Measurements from ENCODE around the gene GID8.

GID8 gene

DNA sequence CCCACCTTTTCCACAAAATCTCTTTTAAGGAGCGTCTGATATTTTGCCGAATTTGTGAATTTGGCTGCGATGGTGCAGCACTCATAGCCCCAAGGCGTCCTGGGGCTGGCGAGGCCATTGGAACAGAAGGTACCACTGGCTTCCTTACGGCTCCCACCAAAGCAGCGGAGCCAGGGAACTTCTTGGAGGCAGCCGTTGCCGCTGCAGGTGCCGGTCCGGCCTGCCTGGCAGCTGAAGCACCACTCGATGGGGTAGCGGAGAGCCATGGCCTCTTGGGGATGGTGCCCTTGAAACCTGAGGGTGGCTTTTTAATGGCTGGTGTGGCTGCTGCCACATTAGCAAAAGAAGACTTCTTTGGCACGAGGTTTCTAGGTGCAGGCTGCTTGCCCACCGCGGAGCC lies 41.4 kb upstream of the GID8 start:
- peaks cover 25% of the 10 kb centered on the region for H3K36me3 ChIP-seq (ENCODE audit: control insufficient read depth, insufficient read depth, low read length)
- H3K4me1 ChIP-seq (ENCODE audit: control insufficient read depth, insufficient read depth, low read length) = peaks cover 9% of the 10 kb centered on the region
- no peaks in the 10 kb centered on the region for H3K9me3 ChIP-seq (ENCODE audit: control insufficient read depth, insufficient read depth, low read length)
- H3K4me3 ChIP-seq (ENCODE audit: low read depth, low read length) = no peak overlapping the region
- H3K27me3 ChIP-seq (ENCODE audit: control insufficient read depth, insufficient read depth, low read length) = no peaks in the 10 kb centered on the region
- no peak overlapping the region for H3K9ac ChIP-seq (ENCODE audit: low read depth, low read length)

- Histone ChIP-seq H3K4me1 (ENCODE audit: control insufficient read depth, insufficient read depth, low read length) (peaks cover 9% of the 10 kb centered on the region), H3K36me3 (ENCODE audit: control insufficient read depth, insufficient read depth, low read length) (peaks cover 14% of the 10 kb centered on the region), H3K9me3 (ENCODE audit: control insufficient read depth, insufficient read depth, low read length) (no peaks in the 10 kb centered on the region), H3K9ac (ENCODE audit: low read depth, low read length) (no peak overlapping the region), H3K27me3 (ENCODE audit: control insufficient read depth, insufficient read depth, low read length) (no peaks in the 10 kb centered on the region), H3K4me3 (ENCODE audit: low read depth, low read length) (no peak overlapping the region)
Measured at GRCh38 chr20:62897666-62898065, 40.3 kb upstream of the GID8 start.

DNA sequence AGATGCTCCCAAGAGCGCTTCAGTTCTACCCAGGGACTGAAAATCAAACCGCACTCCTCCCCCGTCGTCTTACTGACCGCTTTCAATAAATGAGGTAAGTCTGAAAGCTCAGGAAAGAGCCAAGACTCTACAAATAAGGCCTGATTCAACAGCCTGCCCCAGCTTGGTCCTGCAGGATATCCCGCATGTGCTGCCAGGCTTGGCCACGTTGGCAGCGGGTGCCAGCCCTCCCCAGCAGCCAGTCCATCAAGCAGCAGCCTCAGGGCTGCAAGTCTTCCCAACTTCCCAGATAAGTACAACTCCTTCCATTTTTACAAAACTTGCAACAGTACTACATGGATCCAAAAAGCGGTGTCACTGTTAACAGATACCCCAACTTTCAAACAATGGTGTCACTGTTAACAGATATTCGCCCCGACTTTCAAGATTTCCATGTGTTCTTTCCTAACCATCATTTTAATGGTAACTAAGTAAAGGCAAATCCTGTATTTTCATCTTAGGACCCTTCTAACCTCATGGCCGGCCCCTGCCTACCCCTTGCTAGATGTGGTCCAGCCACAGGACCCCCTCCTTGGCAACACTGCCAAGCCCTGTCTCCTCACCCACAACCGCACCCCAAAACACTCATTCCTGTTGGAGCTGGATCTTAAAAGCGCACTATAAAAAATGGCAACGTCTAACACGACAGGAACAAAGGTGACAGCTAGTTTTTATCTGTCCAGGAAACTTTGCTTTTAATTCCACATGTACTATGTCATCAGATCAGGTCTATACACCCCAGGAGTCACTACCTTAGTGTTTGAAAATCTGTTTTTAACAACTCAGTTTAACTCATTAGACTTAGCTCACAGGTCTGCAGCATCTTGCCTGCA lies 39.6 kb upstream of the GID8 start:
- Histone ChIP-seq H3K4me3 (ENCODE audit: low read depth, low read length) (no peak overlapping the region), H3K9ac (ENCODE audit: low read depth, low read length) (no peak overlapping the region), H3K4me1 (ENCODE audit: control insufficient read depth, insufficient read depth, low read length) (peaks cover 9% of the 10 kb centered on the region), H3K36me3 (ENCODE audit: control insufficient read depth, insufficient read depth, low read length) (peaks cover 16% of the 10 kb centered on the region), H3K27me3 (ENCODE audit: control insufficient read depth, insufficient read depth, low read length) (no peaks in the 10 kb centered on the region), H3K9me3 (ENCODE audit: control insufficient read depth, insufficient read depth, low read length) (no peaks in the 10 kb centered on the region)

DNA sequence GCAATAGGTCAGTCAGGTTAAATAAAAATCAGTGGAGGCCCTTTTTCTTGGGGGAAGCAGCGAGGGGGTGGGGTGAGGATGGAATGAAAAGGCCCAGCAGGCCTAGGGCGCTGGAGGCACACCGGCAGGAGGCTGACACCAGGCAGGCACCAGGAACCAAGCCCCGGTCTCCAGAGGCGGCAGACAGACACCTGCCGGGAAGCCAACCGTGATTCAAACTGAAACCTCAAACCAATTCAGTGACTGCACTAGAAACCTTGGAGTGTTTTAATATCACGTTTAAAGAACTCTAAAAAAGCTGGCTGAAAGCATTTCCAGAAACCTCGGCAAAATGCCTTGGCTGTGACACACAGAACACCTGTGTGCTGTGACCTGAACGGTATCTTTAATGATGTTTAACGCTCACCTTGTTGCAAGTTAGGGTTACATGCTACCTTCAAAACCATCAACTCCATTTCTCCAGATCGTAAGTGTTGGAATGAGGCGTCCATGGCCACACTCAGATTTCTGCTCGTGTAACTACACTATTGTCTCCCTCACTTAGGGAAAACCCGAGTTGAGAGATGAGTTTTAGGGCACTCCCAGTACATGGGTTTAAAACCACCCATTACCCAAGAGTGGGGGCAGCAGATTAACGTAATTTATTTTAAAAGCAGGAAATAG lies 38.8 kb upstream of the GID8 start:
- H3K9ac ChIP-seq (ENCODE audit: low read depth, low read length) = no peak overlapping the region
- H3K36me3 ChIP-seq (ENCODE audit: control insufficient read depth, insufficient read depth, low read length) = peaks cover 20% of the 10 kb centered on the region
- no peaks in the 10 kb centered on the region for H3K27me3 ChIP-seq (ENCODE audit: control insufficient read depth, insufficient read depth, low read length)
- no peak overlapping the region for H3K4me3 ChIP-seq (ENCODE audit: low read depth, low read length)
- peaks cover 9% of the 10 kb centered on the region for H3K4me1 ChIP-seq (ENCODE audit: control insufficient read depth, insufficient read depth, low read length)
- H3K9me3 ChIP-seq (ENCODE audit: control insufficient read depth, insufficient read depth, low read length) = no peaks in the 10 kb centered on the region

DNA sequence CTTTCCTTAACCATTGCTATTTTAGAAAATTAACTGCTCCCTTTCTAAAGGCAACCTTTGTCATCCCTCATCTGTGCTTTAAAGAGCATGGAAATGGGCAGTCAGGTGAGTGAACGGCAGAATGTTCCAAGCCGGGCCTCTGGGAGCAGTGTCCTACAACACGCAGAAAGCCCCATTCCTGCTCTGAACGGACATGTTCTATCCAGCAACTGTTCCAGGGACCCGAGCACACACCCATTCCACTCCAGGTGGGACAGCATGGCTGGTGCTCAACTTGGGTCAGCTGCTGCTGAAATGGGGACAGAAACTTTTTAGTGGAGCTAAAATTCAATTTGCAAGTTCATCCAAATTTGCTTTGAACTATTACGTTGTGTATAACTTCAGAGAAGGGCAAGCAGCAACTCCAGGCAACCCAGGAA lies 38.3 kb upstream of the GID8 start:
- Histone ChIP-seq H3K9me3 (ENCODE audit: control insufficient read depth, insufficient read depth, low read length) (no peaks in the 10 kb centered on the region), H3K27me3 (ENCODE audit: control insufficient read depth, insufficient read depth, low read length) (no peaks in the 10 kb centered on the region), H3K36me3 (ENCODE audit: control insufficient read depth, insufficient read depth, low read length) (peaks cover 20% of the 10 kb centered on the region), H3K4me1 (ENCODE audit: control insufficient read depth, insufficient read depth, low read length) (peaks cover 9% of the 10 kb centered on the region), H3K9ac (ENCODE audit: low read depth, low read length) (peak overlapping the region; percentile 19), H3K4me3 (ENCODE audit: low read depth, low read length) (no peak overlapping the region)

DNA sequence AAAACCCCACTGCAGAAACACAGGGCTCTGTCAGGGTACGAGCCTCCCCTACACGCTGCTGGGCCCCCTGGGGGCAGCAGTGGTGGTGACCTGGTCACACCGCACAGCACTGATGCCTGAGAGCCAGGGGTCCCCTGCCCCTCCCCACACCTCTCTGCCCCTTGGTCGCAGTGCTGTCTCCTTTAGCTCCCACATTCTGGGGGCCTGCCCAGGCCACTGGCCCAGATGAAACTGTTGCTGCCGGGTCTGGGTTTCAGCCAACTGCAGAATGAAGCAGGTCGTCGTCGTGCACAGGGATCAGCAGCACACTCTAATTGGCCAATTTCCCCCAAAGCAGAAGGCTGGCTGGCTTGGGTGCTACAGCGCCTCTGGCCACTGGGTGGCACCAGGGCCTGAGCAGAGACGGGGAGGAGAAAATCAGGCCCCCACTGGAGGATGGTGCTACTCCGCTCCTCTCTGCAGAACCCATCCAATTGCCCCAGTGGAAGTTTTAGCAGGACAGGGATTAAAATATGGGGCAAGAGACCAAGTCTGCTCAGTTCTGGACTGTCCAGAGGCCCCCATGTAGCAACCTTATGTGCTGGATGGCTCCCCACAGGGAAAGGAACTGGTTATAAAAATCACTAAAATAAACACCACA lies 37.8 kb upstream of the GID8 start:
- Histone ChIP-seq H3K4me1 (ENCODE audit: control insufficient read depth, insufficient read depth, low read length) (peaks cover 9% of the 10 kb centered on the region), H3K4me3 (ENCODE audit: low read depth, low read length) (no peak overlapping the region), H3K27me3 (ENCODE audit: control insufficient read depth, insufficient read depth, low read length) (no peaks in the 10 kb centered on the region), H3K36me3 (ENCODE audit: control insufficient read depth, insufficient read depth, low read length) (peaks cover 22% of the 10 kb centered on the region), H3K9me3 (ENCODE audit: control insufficient read depth, insufficient read depth, low read length) (no peaks in the 10 kb centered on the region), H3K9ac (ENCODE audit: low read depth, low read length) (peak overlapping the region; percentile 19)

DNA sequence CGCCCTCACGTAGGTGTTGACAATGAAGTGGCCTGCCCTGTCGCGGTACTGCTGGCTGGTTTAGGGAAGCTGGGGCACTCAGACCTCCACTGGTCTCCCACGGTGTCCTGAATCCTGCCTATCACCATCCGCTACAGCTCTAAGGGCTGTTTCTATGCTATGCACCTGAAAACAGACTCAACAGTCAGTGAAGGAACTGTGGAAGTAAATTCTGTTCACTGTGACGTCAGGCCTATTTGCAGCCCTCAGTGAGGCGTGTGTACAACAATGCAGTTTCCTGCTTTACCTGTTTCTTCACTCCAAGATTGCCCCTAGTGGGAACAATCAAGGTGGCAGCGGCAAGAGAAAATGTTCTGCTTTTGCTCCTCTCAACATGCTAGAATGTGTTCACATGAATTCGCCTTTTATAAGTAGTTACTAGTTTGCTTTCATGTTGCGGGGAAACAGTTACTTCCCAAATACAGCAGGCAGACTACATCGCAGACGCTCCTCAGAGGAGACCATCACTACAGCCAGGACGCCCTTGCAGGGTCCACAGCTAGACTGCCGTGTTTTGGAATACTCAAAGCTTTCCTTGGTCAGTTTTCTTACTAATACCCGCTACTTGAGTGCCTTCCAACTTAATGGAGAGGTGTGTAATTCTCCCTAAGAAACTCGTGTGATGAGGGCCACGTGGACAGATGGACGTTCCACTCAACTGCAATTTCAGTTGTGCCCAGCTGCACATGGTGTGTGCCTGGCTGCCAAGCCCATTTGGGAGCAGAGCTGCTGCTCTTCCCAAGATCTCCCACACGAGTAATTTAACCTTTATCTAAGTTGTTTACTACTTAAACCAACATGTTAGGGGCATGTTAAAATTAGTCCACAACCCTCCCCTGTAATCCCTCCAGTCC lies 37.0 kb upstream of the GID8 start:
- no peaks in the 10 kb centered on the region for H3K9me3 ChIP-seq (ENCODE audit: control insufficient read depth, insufficient read depth, low read length)
- peaks cover 30% of the 10 kb centered on the region for H3K36me3 ChIP-seq (ENCODE audit: control insufficient read depth, insufficient read depth, low read length)
- H3K9ac ChIP-seq (ENCODE audit: low read depth, low read length) = no peak overlapping the region
- no peaks in the 10 kb centered on the region for H3K27me3 ChIP-seq (ENCODE audit: control insufficient read depth, insufficient read depth, low read length)
- H3K4me1 ChIP-seq (ENCODE audit: control insufficient read depth, insufficient read depth, low read length) = peaks cover 9% of the 10 kb centered on the region
- H3K4me3 ChIP-seq (ENCODE audit: low read depth, low read length) = no peak overlapping the region

GRCh38 chr20:62901891-62902290 lies 36.1 kb upstream of the GID8 start:
- peaks cover 9% of the 10 kb centered on the region for H3K4me1 ChIP-seq (ENCODE audit: control insufficient read depth, insufficient read depth, low read length)
- H3K27me3 ChIP-seq (ENCODE audit: control insufficient read depth, insufficient read depth, low read length) = no peaks in the 10 kb centered on the region
- H3K9me3 ChIP-seq (ENCODE audit: control insufficient read depth, insufficient read depth, low read length) = no peaks in the 10 kb centered on the region
- H3K36me3 ChIP-seq (ENCODE audit: control insufficient read depth, insufficient read depth, low read length) = peaks cover 39% of the 10 kb centered on the region
- no peak overlapping the region for H3K9ac ChIP-seq (ENCODE audit: low read depth, low read length)
- no peak overlapping the region for H3K4me3 ChIP-seq (ENCODE audit: low read depth, low read length)

- H3K4me1 ChIP-seq (ENCODE audit: control insufficient read depth, insufficient read depth, low read length) = peaks cover 9% of the 10 kb centered on the region
- H3K9ac ChIP-seq (ENCODE audit: low read depth, low read length) = no peak overlapping the region
- no peaks in the 10 kb centered on the region for H3K9me3 ChIP-seq (ENCODE audit: control insufficient read depth, insufficient read depth, low read length)
- H3K4me3 ChIP-seq (ENCODE audit: low read depth, low read length) = no peak overlapping the region
- H3K27me3 ChIP-seq (ENCODE audit: control insufficient read depth, insufficient read depth, low read length) = no peaks in the 10 kb centered on the region
- peaks cover 45% of the 10 kb centered on the region for H3K36me3 ChIP-seq (ENCODE audit: control insufficient read depth, insufficient read depth, low read length)
Measured at GRCh38 chr20:62902926-62903615, 34.9 kb upstream of the GID8 start.

DNA sequence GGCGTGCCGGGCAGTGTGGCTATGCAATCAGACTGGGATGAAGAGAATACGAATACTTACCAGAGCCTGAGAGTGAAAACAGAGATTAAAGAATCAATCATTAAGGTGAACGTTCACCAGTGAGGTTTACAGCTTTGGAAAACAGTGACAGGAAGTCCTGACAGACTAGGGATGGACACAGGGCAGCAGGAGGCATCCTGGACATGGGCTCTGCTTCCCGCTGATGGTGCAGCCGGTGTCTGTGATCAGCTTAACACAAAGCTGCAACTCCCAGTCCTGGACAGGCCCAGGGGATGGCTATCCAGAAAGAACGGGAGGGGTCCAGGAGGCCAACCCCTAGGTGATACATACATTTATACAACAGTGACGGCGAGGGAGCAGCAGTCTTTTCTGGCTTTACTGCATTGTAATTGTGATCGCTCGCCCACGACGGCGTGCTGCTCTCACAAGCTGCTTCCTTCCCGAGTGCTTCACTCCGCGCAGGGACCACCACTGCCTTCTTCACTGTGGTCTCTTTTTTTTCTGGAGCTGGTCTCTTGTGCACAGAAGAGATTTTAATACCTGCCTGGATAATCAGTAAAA lies 32.3 kb upstream of the GID8 start:
- no peak overlapping the region for H3K9ac ChIP-seq (ENCODE audit: low read depth, low read length)
- H3K27me3 ChIP-seq (ENCODE audit: control insufficient read depth, insufficient read depth, low read length) = no peaks in the 10 kb centered on the region
- no peaks in the 10 kb centered on the region for H3K4me1 ChIP-seq (ENCODE audit: control insufficient read depth, insufficient read depth, low read length)
- no peaks in the 10 kb centered on the region for H3K9me3 ChIP-seq (ENCODE audit: control insufficient read depth, insufficient read depth, low read length)
- H3K36me3 ChIP-seq (ENCODE audit: control insufficient read depth, insufficient read depth, low read length) = peaks cover 70% of the 10 kb centered on the region
- no peak overlapping the region for H3K4me3 ChIP-seq (ENCODE audit: low read depth, low read length)
